GM18520 (cell line): ENCODE results near the gene TOB1.
A peak's percentile ranks its signal among the peaks of the same experiment; 100 is the strongest.

Source experiments
- ATAC-seq: cut with Tn5 transposase; IDR thresholded peaks from one replicate; pipeline ENCODE4 v1.9.1; 2021; ENCODE audit not compliant: unreplicated experiment

TOB1 gene

GRCh38 chr17:50866261-50866949 is at the start of gene TOB1:
Gene TOB1 (minus strand): TSS chr17:50866354. CDS start chr17:50864017, 2,337 bp downstream.
- peak; percentile 54 for ATAC-seq

- ATAC-seq: no peak
Observed at GRCh38 chr17:50914505-50915063, 48.4 kb upstream of the TOB1 start.

GRCh38 chr17:50913120-50913519 is 47.0 kb upstream of the TOB1 start:
- no peak for ATAC-seq

- ATAC-seq: no peak
Observed at GRCh38 chr17:50911890-50912289, 45.7 kb upstream of the TOB1 start.

GRCh38 chr17:50911450-50911849 is 45.3 kb upstream of the TOB1 start:
- no peak for ATAC-seq

GRCh38 chr17:50909765-50910605 is 43.8 kb upstream of the TOB1 start:
- ATAC-seq: no peak

- no peak for ATAC-seq
Observed at GRCh38 chr17:50908860-50909764, 43.0 kb upstream of the TOB1 start.

GRCh38 chr17:50908140-50908859 is 42.1 kb upstream of the TOB1 start:
- ATAC-seq: no peak

- no peak for ATAC-seq
Observed at GRCh38 chr17:50906443-50906842, 40.3 kb upstream of the TOB1 start.

GRCh38 chr17:50905460-50905803 is 39.3 kb upstream of the TOB1 start:
- no peak for ATAC-seq

GRCh38 chr17:50904518-50905459 is 38.6 kb upstream of the TOB1 start:
- no peak for ATAC-seq

- no peak for ATAC-seq
Observed at GRCh38 chr17:50903604-50904517, 37.7 kb upstream of the TOB1 start.

- no peak for ATAC-seq
Observed at GRCh38 chr17:50902372-50903353, 36.5 kb upstream of the TOB1 start.

- ATAC-seq: no peak
Observed at GRCh38 chr17:50900383-50900892, 34.3 kb upstream of the TOB1 start.

- no peak for ATAC-seq
Observed at GRCh38 chr17:50899559-50900319, 33.6 kb upstream of the TOB1 start.

- ATAC-seq: no peak
Observed at GRCh38 chr17:50899005-50899460, 32.9 kb upstream of the TOB1 start.
